ENCODE data around the gene MINK1. TPM values are rescaled to one million over a fixed set of nuclear protein-coding genes. Genes with fewer than 3 reads are reported as not detected.

MINK1 gene
- total RNA-seq, 4 donors from 2014 or later, result 111 to 278 (median 223) TPM

Other genes with a start within 250 kb of the MINK1 start
- gene SMTNL2, start 248.8 kb upstream of the MINK1 start, total RNA-seq, result 1 to 10 TPM in 1 of 4 donors, not detected in 3; 1.2 TPM
- gene ALOX15, start 191.7 kb upstream of the MINK1 start, total RNA-seq, result not detected
- 10 to 100 TPM; 21.2 to 34.9 (median 31.4) TPM for gene PELP1, start 129.2 kb upstream of the MINK1 start, total RNA-seq
- gene ARRB2, start 122.7 kb upstream of the MINK1 start, total RNA-seq, result 100 to 1,000 TPM in 1 of 4 donors, 10 to 100 TPM in 3; 59.2 to 163 (median 73.8) TPM
- gene MED11, start 101.9 kb upstream of the MINK1 start, total RNA-seq, result 10 to 100 TPM; 32.1 to 44.6 (median 41.8) TPM
- 1 to 10 TPM in 3 of 4 donors, not detected in 1; 2.1 to 5.6 (median 4.0) TPM for gene ZMYND15, start 93.5 kb upstream of the MINK1 start, total RNA-seq
- 10 to 100 TPM; 24.8 to 33.1 (median 28.0) TPM for gene CXCL16, start 93.4 kb upstream of the MINK1 start, total RNA-seq
- gene TM4SF5, start 61.5 kb upstream of the MINK1 start, total RNA-seq, result 100 to 1,000 TPM in 2 of 4 donors, 10 to 100 TPM in 1, not detected in 1; 75.3 to 171 (median 163) TPM
- gene VMO1, start 47.0 kb upstream of the MINK1 start, total RNA-seq, result 1 to 10 TPM in 1 of 4 donors, not detected in 3; 3.8 TPM
- gene GLTPD2, start 44.4 kb upstream of the MINK1 start, total RNA-seq, result 10 to 100 TPM in 2 of 4 donors, 1 to 10 TPM in 1, not detected in 1; 5.4 to 28.2 (median 23.6) TPM
- gene PSMB6, start 37.2 kb upstream of the MINK1 start, total RNA-seq, result 100 to 1,000 TPM in 2 of 4 donors, 10 to 100 TPM in 2; 51.4 to 155 (median 107) TPM
- 10 to 100 TPM; 14.4 to 33.8 (median 26.6) TPM for gene PLD2, start 26.2 kb upstream of the MINK1 start, total RNA-seq
- 1 to 10 TPM in 2 of 4 donors, under 1 TPM in 2; 0.66 to 5.0 (median 1.5) TPM for gene C17orf107, start 66.2 kb downstream of the MINK1 start, total RNA-seq
- not detected for gene CHRNE, start 69.8 kb downstream of the MINK1 start, total RNA-seq
- gene GP1BA, start 98.9 kb downstream of the MINK1 start, total RNA-seq, result not detected
- gene SLC25A11, start 106.7 kb downstream of the MINK1 start, total RNA-seq, result 10 to 100 TPM; 30.5 to 84.1 (median 60.4) TPM
- gene RNF167, start 106.9 kb downstream of the MINK1 start, total RNA-seq, result 10 to 100 TPM; 57.8 to 92.1 (median 78.9) TPM
- 1,000 to 10,000 TPM in 1 of 4 donors, 100 to 1,000 TPM in 3; 530 to 1,064 (median 855) TPM for gene PFN1, start 115.2 kb downstream of the MINK1 start, total RNA-seq
- 10 to 100 TPM in 3 of 4 donors, 1 to 10 TPM in 1; 7.4 to 27.7 (median 20.6) TPM for gene ENO3, start 117.8 kb downstream of the MINK1 start, total RNA-seq
- 10 to 100 TPM; 34.2 to 85.0 (median 48.9) TPM for gene SPAG7, start 134.5 kb downstream of the MINK1 start, total RNA-seq
- 100 to 1,000 TPM in 1 of 4 donors, 10 to 100 TPM in 3; 42.4 to 124 (median 88.7) TPM for gene CAMTA2, start 154.3 kb downstream of the MINK1 start, total RNA-seq
- 1 to 10 TPM in 1 of 4 donors, not detected in 3; 2.4 TPM for gene INCA1, start 164.2 kb downstream of the MINK1 start, total RNA-seq
- gene KIF1C, start 164.6 kb downstream of the MINK1 start, total RNA-seq, result 100 to 1,000 TPM in 3 of 4 donors, 10 to 100 TPM in 1; 91.4 to 141 (median 116) TPM
- 10 to 100 TPM in 3 of 4 donors, not detected in 1; 12.9 to 50.8 (median 45.3) TPM for gene SLC52A1, start 202.1 kb downstream of the MINK1 start, total RNA-seq
- 10 to 100 TPM in 2 of 4 donors, 1 to 10 TPM in 2; 7.4 to 13.7 (median 11.0) TPM for gene ZFP3, start 245.1 kb downstream of the MINK1 start, total RNA-seq

All from Peyer's patch (tissue), 4 donors.